HepG2 (cell line): Measurements from ENCODE around the gene SH3BP5. TPM values are rescaled to one million over a fixed set of nuclear protein-coding genes. Genes with fewer than 3 reads are reported as not detected.

ENCODE experiments used
- ATAC-seq: fragments of 200-7000 bp; cut with Tn5 transposase; 3 replicates; pipeline ENCODE4 v1.9.1; 2020; ENCODE audit warnings: mild to moderate bottlenecking, moderate library complexity
- BruUV-seq: library from RNA; stranded (reverse); fragments of 400-500 nt; replicated peaks from 2 replicates; lab custom pipeline; 2021; lab: Mats Ljungman, UMichigan
- CTCF ChIA-PET: fragments of 300-600 bp; formaldehyde crosslinking; extraction: SDS; loops from one replicate; lab custom pipeline; 2021; ENCODE audit warnings: low total read pairs, inconsistent platforms, low intra/inter-chr PET ratio; lab: Yijun Ruan, JAX
- POLR2A ChIA-PET: fragments of 350-600 bp; sonication (Branson Sonifier 250); formaldehyde crosslinking; loops from one replicate; lab custom pipeline; 2020; ENCODE audit warnings: antibody characterized with exemption, inconsistent platforms; lab: Yijun Ruan, JAX
- DNase-seq: peaks from one replicate; pipeline ENCODE4 v3.0.0-alpha.2; 2015; ENCODE audit warnings: low spot score
- FAIRE-seq: peaks from 3 replicates; lab custom pipeline; 2011; peaks lifted over from hg19 to GRCh38; lab: Jason Lieb, UNC
- H2AFZ ChIP-seq: one replicate; pipeline ENCODE4 v1.6.1; 2011; ENCODE audit warnings: low read length, inconsistent platforms
- H3K27ac ChIP-seq: fragments of 300-600 bp; 3 replicates; pipeline ENCODE4 v1.8.0; 2011; ENCODE audit warnings: mixed run types, mild to moderate bottlenecking, mixed read lengths, low read length, inconsistent platforms; ENCODE audit not compliant: insufficient read depth; ENCODE audit errors: extremely low read length
- H3K27me3 ChIP-seq, 2 experiments: fragments of 200-600 bp in 1 of 2; 2 replicates in 1 of 2; 3 replicates in 1 of 2; pipeline versions ENCODE4 v1.6.0 to v1.8.0; 2011; ENCODE audit warnings: low read length in 2 of 2, mild to moderate bottlenecking in 2 of 2, moderate library complexity in 2 of 2, inconsistent platforms in 1 of 2; ENCODE audit not compliant: insufficient read depth in 2 of 2, control insufficient read depth in 1 of 2
- H3K36me3 ChIP-seq, 2 experiments: fragments of 200-600 bp in 1 of 2; replicated peaks in 1 of 2; 2 replicates in 1 of 2; 3 replicates in 1 of 2; pipeline versions ENCODE4 v1.5.1 to v1.8.0; 2011; ENCODE audit warnings: low read length in 2 of 2, inconsistent platforms in 1 of 2; ENCODE audit not compliant: insufficient read depth in 2 of 2, control insufficient read depth in 1 of 2
- H3K4me1 ChIP-seq: 2 replicates; pipeline ENCODE4 v1.5.1; 2012; ENCODE audit warnings: low read length, inconsistent platforms; ENCODE audit not compliant: insufficient read depth
- H3K4me2 ChIP-seq: 2 replicates; pipeline ENCODE4 v1.6.0; 2011; ENCODE audit warnings: low read depth, low read length, inconsistent platforms
- H3K4me3 ChIP-seq, 3 experiments: fragments of 200-600 bp in 1 of 3; sonication (generic), shearing (Covaris generic) in 1 of 3; replicated peaks in 1 of 3; 2 replicates each; pipeline ENCODE4 v1.5.1; 2011 to 2016; ENCODE audit warnings: low read length in 3 of 3, inconsistent platforms in 2 of 3, low read depth in 2 of 3, mild to moderate bottlenecking in 2 of 3, control low read depth in 1 of 3, mixed read lengths in 1 of 3; ENCODE audit not compliant: insufficient read depth in 1 of 3
- H3K79me2 ChIP-seq: one replicate; pipeline ENCODE4 v1.6.1; 2011; ENCODE audit warnings: low read length, inconsistent platforms; ENCODE audit not compliant: insufficient read depth
- H3K9ac ChIP-seq: 2 replicates; pipeline ENCODE4 v1.6.0; 2011; ENCODE audit warnings: mild to moderate bottlenecking, low read depth, low read length, inconsistent platforms; ENCODE audit not compliant: insufficient read depth
- H3K9me3 ChIP-seq: 2 replicates; pipeline ENCODE4 v1.5.1; 2012; ENCODE audit warnings: mild to moderate bottlenecking, low read length
- H4K20me1 ChIP-seq: 2 replicates; pipeline ENCODE4 v1.6.0; 2011; ENCODE audit warnings: inconsistent platforms, mild to moderate bottlenecking, low read length, moderate library complexity; ENCODE audit not compliant: insufficient read depth
- NCOA1 ChIP-seq: sonication (generic); formaldehyde crosslinking; IDR thresholded peaks from 2 replicates; pipeline ENCODE4 v1.9.0; 2021; ENCODE audit warnings: missing genetic modification reagents
- NFIB ChIP-seq: sonication (generic); formaldehyde crosslinking; IDR thresholded peaks from 2 replicates; pipeline ENCODE4 v1.9.0; 2021; ENCODE audit warnings: missing genetic modification reagents, mild to moderate bottlenecking, borderline replicate concordance
- NFYB ChIP-seq: sonication (generic); formaldehyde crosslinking; IDR thresholded peaks from 2 replicates; pipeline ENCODE4 v1.4.0; 2020; ENCODE audit warnings: missing genetic modification reagents
- RAD21 ChIP-seq: fragments of 450-650 bp; formaldehyde crosslinking; IDR thresholded peaks from 2 replicates; pipeline ENCODE4 v1.5.0; 2020; ENCODE audit warnings: mild to moderate bottlenecking
- REL ChIP-seq: sonication (generic); formaldehyde crosslinking; conservative IDR thresholded peaks from 2 replicates; pipeline ENCODE4 v1.8.0; 2022; ENCODE audit warnings: mild to moderate bottlenecking, missing genetic modification reagents, moderate library complexity
- ZFP90 ChIP-seq: sonication (generic); formaldehyde crosslinking; IDR thresholded peaks from 2 replicates; pipeline ENCODE4 v1.8.0; 2022; ENCODE audit warnings: missing genetic modification reagents, mild to moderate bottlenecking, inconsistent platforms, borderline replicate concordance
- ZNF180 ChIP-seq: sonication (generic); formaldehyde crosslinking; IDR thresholded peaks from 2 replicates; pipeline ENCODE4 v1.4.0; 2020; ENCODE audit warnings: low read depth, missing genetic modification reagents, borderline replicate concordance
- ZNF207 ChIP-seq: fragments of 450-650 bp; IDR thresholded peaks from 2 replicates; pipeline ENCODE4 v1.6.1; 2016; ENCODE audit warnings: antibody characterized with exemption, borderline replicate concordance
- ZNF724P ChIP-seq: sonication (generic); formaldehyde crosslinking; IDR thresholded peaks from 2 replicates; pipeline ENCODE4 v1.8.0; 2022; ENCODE audit warnings: missing genetic modification reagents, borderline replicate concordance
- ZNF790 ChIP-seq: sonication (generic); formaldehyde crosslinking; IDR thresholded peaks from 2 replicates; pipeline ENCODE4 v1.8.0; 2022; ENCODE audit warnings: missing genetic modification reagents, mild to moderate bottlenecking, borderline replicate concordance
- ZNF891 ChIP-seq: sonication (generic); formaldehyde crosslinking; IDR thresholded peaks from 2 replicates; pipeline ENCODE4 v1.5.0; 2020; ENCODE audit warnings: mild to moderate bottlenecking, missing genetic modification reagents
- WGBS: methylation state at CpG from one replicate; pipeline ENCODE4 v1.1.6; 2017; ENCODE audit warnings: low lambda C conversion rate; 5-methylcytosine and 5-hydroxymethylcytosine counted together
- in situ Hi-C: cut with HindIII; loops from 2 replicates; pipeline ENCODE4 v1.10.0; 2017; ENCODE audit warnings: low pct_unique_long_range_greater_than_20kb; ENCODE audit not compliant: extremely low pct_ligation_motif_present
- intact Hi-C: fragments of 100-400 bp; cut with micrococcal nuclease; formaldehyde crosslinking; loops from one replicate; pipeline ENCODE4 v1.10.0; 2022; ENCODE audit not compliant: unreplicated experiment
- polyA plus RNA-seq, 8 experiments: library from polyadenylated mRNA; depleted of rRNA in 3 of 8; stranded (reverse) in 7 of 8; unstranded in 1 of 8; fragments of >200 nt; fragmentation: Illumina TruSeq in 4 of 8; extraction: Trizol in 4 of 8; gene quantifications; 2 replicates each; pipeline versions ENCODE4 v1.2.1 to v1.2.3, GENCODE V29; 2011 to 2016; ENCODE audit warnings: low read depth in 4 of 8, missing spikeins in 1 of 8, mixed read lengths in 1 of 8; ENCODE audit not compliant: insufficient read depth in 1 of 8
- total RNA-seq, 5 experiments: library from RNA; depleted of rRNA; stranded (reverse); fragments of >200 nt; fragmentation: Illumina TruSeq; extraction: Trizol; gene quantifications; 2 replicates each; pipeline ENCODE4 v1.2.3, GENCODE V29; 2016; ENCODE audit warnings: low read depth in 1 of 5
- TF ChIP-seq, protein P1 (sequence below): sonication (generic); formaldehyde crosslinking; IDR thresholded peaks from 2 replicates; pipeline ENCODE4 v1.4.0; 2020; ENCODE audit warnings: missing genetic modification reagents
- TF ChIP-seq, protein P2 (sequence below): sonication (generic); formaldehyde crosslinking; IDR thresholded peaks from 2 replicates; pipeline ENCODE4 v1.8.1; 2023; ENCODE audit warnings: mild to moderate bottlenecking, missing genetic modification reagents
- TF ChIP-seq, protein P3 (sequence below): sonication (generic); formaldehyde crosslinking; IDR thresholded peaks from 2 replicates; pipeline ENCODE4 v1.4.0; 2020; ENCODE audit warnings: mild to moderate bottlenecking, missing genetic modification reagents

The SH3BP5 gene
- total and polyA plus RNA-seq, 2 of the 13 experiments (the other 11 are each of a cell fraction or from before 2014, with no cell fraction given), result 0.09 to 0.16 TPM

DNA sequence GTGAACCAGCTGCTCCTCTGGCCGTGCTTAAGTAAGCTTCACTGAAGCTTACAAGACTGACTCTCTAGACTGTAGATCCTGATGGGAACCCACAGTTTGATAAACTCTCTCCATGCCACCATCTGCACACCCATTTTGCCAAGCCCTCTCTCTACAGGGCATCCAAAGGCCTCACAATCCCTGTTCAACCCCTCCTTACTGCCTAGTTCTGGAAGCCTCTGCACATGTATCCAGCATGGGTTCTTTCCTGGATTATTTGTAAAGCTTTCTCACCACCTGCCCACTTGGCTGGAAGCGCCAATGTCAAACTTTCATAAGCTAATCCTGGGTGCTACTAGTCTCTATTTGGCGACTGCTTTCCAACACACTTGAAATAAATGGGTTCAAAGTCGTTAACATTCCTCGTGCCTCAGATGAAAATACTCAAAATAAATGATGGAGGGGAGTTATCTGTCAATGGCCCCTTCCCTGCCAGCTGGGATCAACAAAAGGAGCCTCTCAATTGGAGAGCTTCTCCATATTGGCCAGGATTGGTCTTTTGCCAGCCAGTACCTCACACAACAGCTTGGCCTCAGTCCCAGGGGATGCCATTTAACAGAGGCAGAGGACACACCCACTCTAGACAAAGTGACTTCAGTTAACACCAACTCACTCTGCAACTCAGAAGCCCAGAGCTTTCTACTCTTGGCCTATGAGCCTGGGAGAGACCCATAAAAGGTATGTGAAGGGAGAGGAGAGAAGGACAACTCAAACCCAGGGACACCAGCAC, 48.1 kb downstream of the SH3BP5 start:
- ChIA-PET CTCF (no interaction called here), POLR2A (no interaction called here)
- Histone ChIP-seq H3K9ac (no peak overlapping the region), H3K9me3 (no peaks in the 10 kb centered on the region), H2AFZ (no peak overlapping the region), H3K27ac (no peak overlapping the region), H4K20me1 (no peaks in the 10 kb centered on the region), H3K4me1 (no peaks in the 10 kb centered on the region), H3K4me2 (no peak overlapping the region), H3K36me3 (no peaks in the 10 kb centered on the region), H3K27me3 (no peaks in the 10 kb centered on the region), H3K4me3 (no peak overlapping the region), H3K79me2 (no peaks in the 10 kb centered on the region)
- intact Hi-C loops (no loop called here), in situ Hi-C loops (no loop called here)
- ATAC-seq, result no peak
- 49% methylated on average over 5 of the region's 5 CpGs for WGBS
- BruUV-seq, result no TSS peak
- FAIRE-seq, result no peak
- DNase-seq, result no peak
- no peak for TF ChIP-seq ZFP90 (CRISPR knock-in tag)
- no peak for TF ChIP-seq NFIB (CRISPR knock-in tag)
- TF ChIP-seq RAD21 (CRISPR knock-in tag), result no peak
- no peak for TF ChIP-seq NCOA1
- TF ChIP-seq, protein P1, sequence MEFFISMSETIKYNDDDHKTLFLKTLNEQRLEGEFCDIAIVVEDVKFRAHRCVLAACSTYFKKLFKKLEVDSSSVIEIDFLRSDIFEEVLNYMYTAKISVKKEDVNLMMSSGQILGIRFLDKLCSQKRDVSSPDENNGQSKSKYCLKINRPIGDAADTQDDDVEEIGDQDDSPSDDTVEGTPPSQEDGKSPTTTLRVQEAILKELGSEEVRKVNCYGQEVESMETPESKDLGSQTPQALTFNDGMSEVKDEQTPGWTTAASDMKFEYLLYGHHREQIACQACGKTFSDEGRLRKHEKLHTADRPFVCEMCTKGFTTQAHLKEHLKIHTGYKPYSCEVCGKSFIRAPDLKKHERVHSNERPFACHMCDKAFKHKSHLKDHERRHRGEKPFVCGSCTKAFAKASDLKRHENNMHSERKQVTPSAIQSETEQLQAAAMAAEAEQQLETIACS (CRISPR knock-in tag), result no peak
- TF ChIP-seq ZNF790 (CRISPR knock-in tag), result no peak
- no peak for TF ChIP-seq NFYB (CRISPR knock-in tag)
- no peak for TF ChIP-seq ZNF891 (CRISPR knock-in tag)
- no peak for TF ChIP-seq ZNF724P (CRISPR knock-in tag)
- TF ChIP-seq, protein P2, sequence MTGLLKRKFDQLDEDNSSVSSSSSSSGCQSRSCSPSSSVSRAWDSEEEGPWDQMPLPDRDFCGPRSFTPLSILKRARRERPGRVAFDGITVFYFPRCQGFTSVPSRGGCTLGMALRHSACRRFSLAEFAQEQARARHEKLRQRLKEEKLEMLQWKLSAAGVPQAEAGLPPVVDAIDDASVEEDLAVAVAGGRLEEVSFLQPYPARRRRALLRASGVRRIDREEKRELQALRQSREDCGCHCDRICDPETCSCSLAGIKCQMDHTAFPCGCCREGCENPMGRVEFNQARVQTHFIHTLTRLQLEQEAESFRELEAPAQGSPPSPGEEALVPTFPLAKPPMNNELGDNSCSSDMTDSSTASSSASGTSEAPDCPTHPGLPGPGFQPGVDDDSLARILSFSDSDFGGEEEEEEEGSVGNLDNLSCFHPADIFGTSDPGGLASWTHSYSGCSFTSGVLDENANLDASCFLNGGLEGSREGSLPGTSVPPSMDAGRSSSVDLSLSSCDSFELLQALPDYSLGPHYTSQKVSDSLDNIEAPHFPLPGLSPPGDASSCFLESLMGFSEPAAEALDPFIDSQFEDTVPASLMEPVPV (CRISPR knock-in tag), result no peak
- TF ChIP-seq ZNF207, result no peak
- no peak for TF ChIP-seq REL (CRISPR knock-in tag)
- TF ChIP-seq, protein P3, sequence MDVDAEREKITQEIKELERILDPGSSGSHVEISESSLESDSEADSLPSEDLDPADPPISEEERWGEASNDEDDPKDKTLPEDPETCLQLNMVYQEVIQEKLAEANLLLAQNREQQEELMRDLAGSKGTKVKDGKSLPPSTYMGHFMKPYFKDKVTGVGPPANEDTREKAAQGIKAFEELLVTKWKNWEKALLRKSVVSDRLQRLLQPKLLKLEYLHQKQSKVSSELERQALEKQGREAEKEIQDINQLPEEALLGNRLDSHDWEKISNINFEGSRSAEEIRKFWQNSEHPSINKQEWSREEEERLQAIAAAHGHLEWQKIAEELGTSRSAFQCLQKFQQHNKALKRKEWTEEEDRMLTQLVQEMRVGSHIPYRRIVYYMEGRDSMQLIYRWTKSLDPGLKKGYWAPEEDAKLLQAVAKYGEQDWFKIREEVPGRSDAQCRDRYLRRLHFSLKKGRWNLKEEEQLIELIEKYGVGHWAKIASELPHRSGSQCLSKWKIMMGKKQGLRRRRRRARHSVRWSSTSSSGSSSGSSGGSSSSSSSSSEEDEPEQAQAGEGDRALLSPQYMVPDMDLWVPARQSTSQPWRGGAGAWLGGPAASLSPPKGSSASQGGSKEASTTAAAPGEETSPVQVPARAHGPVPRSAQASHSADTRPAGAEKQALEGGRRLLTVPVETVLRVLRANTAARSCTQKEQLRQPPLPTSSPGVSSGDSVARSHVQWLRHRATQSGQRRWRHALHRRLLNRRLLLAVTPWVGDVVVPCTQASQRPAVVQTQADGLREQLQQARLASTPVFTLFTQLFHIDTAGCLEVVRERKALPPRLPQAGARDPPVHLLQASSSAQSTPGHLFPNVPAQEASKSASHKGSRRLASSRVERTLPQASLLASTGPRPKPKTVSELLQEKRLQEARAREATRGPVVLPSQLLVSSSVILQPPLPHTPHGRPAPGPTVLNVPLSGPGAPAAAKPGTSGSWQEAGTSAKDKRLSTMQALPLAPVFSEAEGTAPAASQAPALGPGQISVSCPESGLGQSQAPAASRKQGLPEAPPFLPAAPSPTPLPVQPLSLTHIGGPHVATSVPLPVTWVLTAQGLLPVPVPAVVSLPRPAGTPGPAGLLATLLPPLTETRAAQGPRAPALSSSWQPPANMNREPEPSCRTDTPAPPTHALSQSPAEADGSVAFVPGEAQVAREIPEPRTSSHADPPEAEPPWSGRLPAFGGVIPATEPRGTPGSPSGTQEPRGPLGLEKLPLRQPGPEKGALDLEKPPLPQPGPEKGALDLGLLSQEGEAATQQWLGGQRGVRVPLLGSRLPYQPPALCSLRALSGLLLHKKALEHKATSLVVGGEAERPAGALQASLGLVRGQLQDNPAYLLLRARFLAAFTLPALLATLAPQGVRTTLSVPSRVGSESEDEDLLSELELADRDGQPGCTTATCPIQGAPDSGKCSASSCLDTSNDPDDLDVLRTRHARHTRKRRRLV (CRISPR knock-in tag), result no peak
- TF ChIP-seq ZNF180 (CRISPR knock-in tag), result no peak
- TF ChIP-seq, all 625 proteins: peak for 0
